Measurements from ENCODE around the gene PLCB2. TPM values are rescaled to one million over a fixed set of nuclear protein-coding genes. Genes with fewer than 3 reads are reported as not detected.

PLCB2 gene
- polyA plus RNA-seq, 1 donor (not counting 4 experiments of a cell fraction or from before 2014, with no cell fraction given): 0.73 TPM

DNA sequence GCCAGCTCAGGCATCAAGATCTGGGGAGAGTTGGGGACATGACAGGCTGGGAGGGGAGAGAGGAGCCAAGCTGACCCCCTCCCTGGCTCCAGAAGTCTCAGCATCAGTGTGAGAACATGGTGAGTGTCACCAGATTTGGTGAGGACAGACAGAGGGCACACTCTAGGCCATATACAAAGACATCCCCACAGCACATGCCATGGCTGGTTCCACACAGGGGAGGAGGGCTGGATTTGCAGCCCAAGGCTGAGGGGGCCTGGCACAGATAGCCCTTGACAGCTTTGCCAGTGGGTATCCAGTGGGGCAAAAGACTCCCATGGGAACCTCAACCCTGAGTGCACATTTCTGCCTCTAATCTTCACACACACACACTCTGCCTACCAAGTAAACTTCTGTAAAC, 14.7 kb downstream of the PLCB2 start:
- DNase-seq (ENCODE audit: low read depth, low spot score): no peak
- dilution Hi-C loops (cut with MboI; ENCODE audit: extremely low pct_ligation_motif_present, low sequenced_read_pairs): no loop called here
- H2AFZ ChIP-seq (ENCODE audit: control insufficient read depth, low read length): no peak overlapping the region
- H3K9me1 ChIP-seq (ENCODE audit: control insufficient read depth, extremely low read depth, insufficient read depth, low read length): no peaks in the 10 kb centered on the region
- H3K79me2 ChIP-seq (ENCODE audit: control insufficient read depth, insufficient read depth, low read length): no peaks in the 10 kb centered on the region
- no peak overlapping the region for H3K4me2 ChIP-seq (ENCODE audit: control insufficient read depth, extremely low read depth, insufficient read depth, low read depth, low read length)
- no peak overlapping the region for H3K4me3 ChIP-seq (ENCODE audit: control insufficient read depth in 2 of 3, extremely low read depth in 1 of 3, insufficient read depth in 2 of 3, low read depth in 1 of 3, low read length in 3 of 3)
- peaks cover 51% of the 10 kb centered on the region for H3K27me3 ChIP-seq (ENCODE audit: control insufficient read depth, extremely low read depth, insufficient read depth, low read length)
- H4K20me1 ChIP-seq (ENCODE audit: control insufficient read depth, extremely low read depth, insufficient read depth, low read length): no peaks in the 10 kb centered on the region
- FAIRE-seq: no peak
- H3K27ac ChIP-seq (ENCODE audit: control insufficient read depth, insufficient read depth, low read length): no peak overlapping the region
- no peak overlapping the region for H3K9ac ChIP-seq (ENCODE audit: control insufficient read depth, extremely low read depth, insufficient read depth, low read length)
- TF ChIP-seq CTCF (optimal IDR thresholded peaks at IDR 0.05 in 1 of 3, IDR thresholded peaks at IDR 0.05 in 1 of 3, conservative IDR thresholded peaks at IDR 0.05 in 1 of 3; ENCODE audit: extremely low read depth in 1 of 3, insufficient read depth in 2 of 3, low read length in 3 of 3) (no peak), EZH2 (IDR thresholded peaks at IDR 0.05; ENCODE audit: low read length) (no peak)
- H3K9me3 ChIP-seq (ENCODE audit: control insufficient read depth, low read depth, low read length): no peaks in the 10 kb centered on the region
- H3K4me1 ChIP-seq (ENCODE audit: control insufficient read depth, extremely low read depth, insufficient read depth, low read length): no peaks in the 10 kb centered on the region
- H3K36me3 ChIP-seq (ENCODE audit: control insufficient read depth in 2 of 2, extremely low read depth in 1 of 2, insufficient read depth in 2 of 2, low read length in 2 of 2): no peaks in the 10 kb centered on the region

- dilution Hi-C loops (cut with MboI; ENCODE audit: extremely low pct_ligation_motif_present, low sequenced_read_pairs): no loop called here
- H3K4me3 ChIP-seq (ENCODE audit: control insufficient read depth in 2 of 3, extremely low read depth in 1 of 3, insufficient read depth in 2 of 3, low read depth in 1 of 3, low read length in 3 of 3): no peak overlapping the region
- no peak for FAIRE-seq
- H3K9ac ChIP-seq (ENCODE audit: control insufficient read depth, extremely low read depth, insufficient read depth, low read length): no peak overlapping the region
- H3K79me2 ChIP-seq (ENCODE audit: control insufficient read depth, insufficient read depth, low read length): no peaks in the 10 kb centered on the region
- no peaks in the 10 kb centered on the region for H4K20me1 ChIP-seq (ENCODE audit: control insufficient read depth, extremely low read depth, insufficient read depth, low read length)
- H3K9me3 ChIP-seq (ENCODE audit: control insufficient read depth, low read depth, low read length): no peaks in the 10 kb centered on the region
- no peaks in the 10 kb centered on the region for H3K4me1 ChIP-seq (ENCODE audit: control insufficient read depth, extremely low read depth, insufficient read depth, low read length)
- H3K36me3 ChIP-seq (ENCODE audit: control insufficient read depth in 2 of 2, extremely low read depth in 1 of 2, insufficient read depth in 2 of 2, low read length in 2 of 2): no peaks in the 10 kb centered on the region
- H3K27me3 ChIP-seq (ENCODE audit: control insufficient read depth, extremely low read depth, insufficient read depth, low read length): peaks cover 48% of the 10 kb centered on the region
- no peak for TF ChIP-seq EZH2 (IDR thresholded peaks at IDR 0.05; ENCODE audit: low read length)
- no peak for TF ChIP-seq CTCF (optimal IDR thresholded peaks at IDR 0.05 in 1 of 3, IDR thresholded peaks at IDR 0.05 in 1 of 3, conservative IDR thresholded peaks at IDR 0.05 in 1 of 3; ENCODE audit: extremely low read depth in 1 of 3, insufficient read depth in 2 of 3, low read length in 3 of 3)
- no peaks in the 10 kb centered on the region for H3K9me1 ChIP-seq (ENCODE audit: control insufficient read depth, extremely low read depth, insufficient read depth, low read length)
- H2AFZ ChIP-seq (ENCODE audit: control insufficient read depth, low read length): no peak overlapping the region
- no peak for DNase-seq (ENCODE audit: low read depth, low spot score)
- H3K27ac ChIP-seq (ENCODE audit: control insufficient read depth, insufficient read depth, low read length): no peak overlapping the region
- no peak overlapping the region for H3K4me2 ChIP-seq (ENCODE audit: control insufficient read depth, extremely low read depth, insufficient read depth, low read depth, low read length)
Measured at GRCh38 chr15:40292246-40292645, 15.5 kb downstream of the PLCB2 start.

Measured in keratinocyte (primary cell).